HG02588 (cell line): ENCODE measurements around the gene CDK5RAP2.

ENCODE experiments used
- ATAC-seq: cut with Tn5 transposase; IDR thresholded peaks from one replicate; pipeline ENCODE4 v1.9.1; 2021; ENCODE audit warnings: mild to moderate bottlenecking, moderate library complexity; ENCODE audit not compliant: unreplicated experiment

CDK5RAP2 gene

DNA sequence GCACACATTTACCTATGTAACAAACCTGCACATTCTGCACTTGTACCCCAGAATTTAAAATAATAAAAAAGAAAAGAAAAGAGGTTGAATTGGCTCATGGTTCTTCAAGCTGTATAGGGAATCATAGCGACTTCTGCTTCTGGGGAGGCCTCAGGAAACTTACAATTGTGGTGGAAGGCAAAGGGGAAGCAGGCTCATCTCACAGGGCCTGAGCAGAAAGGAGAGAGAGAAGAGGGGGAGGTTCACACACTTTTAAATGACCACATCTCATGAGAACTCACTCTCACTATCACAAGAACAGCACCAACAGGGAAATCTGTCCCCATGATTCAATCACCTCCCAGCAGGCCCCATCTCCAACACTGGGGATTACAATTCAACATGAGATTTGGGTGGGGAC lies 214.6 kb downstream of the CDK5RAP2 start:
- ATAC-seq = no peak

- ATAC-seq = no peak
Measured at GRCh38 chr9:120363697-120364096, 216.3 kb downstream of the CDK5RAP2 start.

DNA sequence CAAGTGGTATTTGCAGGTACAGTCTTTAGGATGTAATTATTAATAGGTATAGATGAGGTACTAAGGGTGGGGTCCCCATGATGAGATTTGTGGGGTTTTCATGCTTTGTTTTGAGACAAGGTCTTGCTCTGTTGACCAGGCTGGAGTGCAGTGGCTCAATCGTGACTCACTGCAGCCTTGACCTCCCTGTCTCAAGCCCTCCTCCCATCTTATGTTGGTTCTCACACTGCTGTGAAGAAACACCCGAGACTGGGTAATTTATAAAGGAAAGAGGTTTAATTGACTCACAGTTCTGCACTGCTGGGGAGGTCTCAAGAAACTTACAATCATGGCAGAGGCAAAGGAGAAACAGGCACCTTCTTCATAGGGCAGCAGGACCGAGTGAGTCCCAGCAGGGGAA lies 217.5 kb downstream of the CDK5RAP2 start:
- ATAC-seq = no peak

GRCh38 chr9:120361551-120361950 lies 218.4 kb downstream of the CDK5RAP2 start:
- ATAC-seq = no peak

DNA sequence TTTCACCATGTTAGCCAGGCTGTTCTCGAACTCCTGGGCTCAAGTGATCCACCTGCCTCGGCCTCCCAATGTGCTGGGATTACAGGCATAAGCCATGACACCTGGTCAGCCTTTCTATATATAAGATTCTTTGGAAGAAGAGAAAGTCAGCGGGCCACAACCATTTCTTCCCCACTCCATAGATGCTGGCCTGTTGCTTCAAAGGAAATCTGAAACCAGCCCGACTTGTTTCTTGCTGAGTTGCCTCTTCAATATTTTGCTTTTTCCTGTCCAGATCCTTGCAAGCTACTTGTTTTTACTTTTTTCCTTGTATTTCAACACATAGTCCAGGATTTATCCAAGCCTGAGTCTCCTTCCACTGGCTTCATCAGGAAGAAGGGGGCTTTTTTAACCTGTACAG lies 219.5 kb downstream of the CDK5RAP2 start:
- ATAC-seq = no peak

DNA sequence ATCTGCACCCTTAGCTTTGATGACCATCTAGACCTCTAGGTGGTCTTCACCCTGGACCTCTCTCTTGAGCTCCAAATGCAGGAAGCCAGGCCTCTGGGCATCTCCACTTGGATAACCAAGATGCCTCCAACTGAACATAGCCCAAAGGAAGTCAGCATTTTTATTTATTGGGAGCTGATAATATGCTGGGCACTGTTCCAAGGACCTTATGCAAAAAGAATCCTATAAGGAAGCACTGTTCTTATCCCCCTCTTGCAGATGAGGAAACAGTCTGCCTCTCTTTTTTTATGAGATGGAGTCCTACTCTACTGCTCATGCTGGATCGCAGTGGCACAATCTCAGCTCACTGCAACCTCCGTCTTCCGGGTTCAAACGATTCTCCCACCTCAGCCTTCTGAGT lies 219.9 kb downstream of the CDK5RAP2 start:
- ATAC-seq = no peak

DNA sequence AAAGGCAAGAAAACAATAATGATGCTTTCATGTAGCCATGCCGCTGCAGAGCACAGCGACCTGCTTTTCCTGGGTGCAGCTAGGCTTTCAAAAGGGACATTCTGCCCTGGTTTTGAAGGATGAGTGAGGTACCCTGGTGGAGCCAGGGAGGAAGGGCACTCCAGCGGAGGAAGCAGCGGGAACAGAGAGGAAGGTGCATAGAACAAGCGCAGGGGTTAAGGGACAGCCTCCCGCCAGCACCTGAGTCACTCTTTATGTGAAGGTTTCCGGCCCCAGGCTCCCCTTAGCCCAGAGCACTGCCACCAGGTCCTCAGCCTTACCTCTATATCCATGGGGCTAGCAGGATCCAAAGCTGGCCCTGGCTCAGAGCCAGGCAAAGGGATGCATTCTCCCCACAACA lies 221.1 kb downstream of the CDK5RAP2 start:
- ATAC-seq = no peak

GRCh38 chr9:120353506-120353905 lies 226.5 kb downstream of the CDK5RAP2 start:
- ATAC-seq = no peak

DNA sequence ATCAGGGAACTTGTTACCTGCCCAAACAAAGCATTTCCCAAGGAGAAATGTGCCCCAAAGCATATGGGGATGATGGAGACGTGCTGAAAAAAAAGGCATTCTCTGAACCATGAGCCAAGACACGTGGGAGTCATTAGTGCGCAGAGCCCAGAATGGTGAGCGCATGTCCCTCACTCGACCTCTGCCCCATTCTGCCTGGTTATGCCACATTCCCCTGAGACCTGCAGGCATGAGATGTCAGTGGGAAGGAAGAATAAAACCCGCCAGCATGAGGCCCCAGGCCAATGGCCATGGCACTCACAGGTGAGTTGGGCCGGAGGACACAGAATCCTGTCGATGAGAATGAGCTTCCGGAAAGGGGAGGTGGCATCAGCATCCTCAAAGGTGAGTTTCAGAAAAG lies 228.9 kb downstream of the CDK5RAP2 start:
- ATAC-seq = no peak

DNA sequence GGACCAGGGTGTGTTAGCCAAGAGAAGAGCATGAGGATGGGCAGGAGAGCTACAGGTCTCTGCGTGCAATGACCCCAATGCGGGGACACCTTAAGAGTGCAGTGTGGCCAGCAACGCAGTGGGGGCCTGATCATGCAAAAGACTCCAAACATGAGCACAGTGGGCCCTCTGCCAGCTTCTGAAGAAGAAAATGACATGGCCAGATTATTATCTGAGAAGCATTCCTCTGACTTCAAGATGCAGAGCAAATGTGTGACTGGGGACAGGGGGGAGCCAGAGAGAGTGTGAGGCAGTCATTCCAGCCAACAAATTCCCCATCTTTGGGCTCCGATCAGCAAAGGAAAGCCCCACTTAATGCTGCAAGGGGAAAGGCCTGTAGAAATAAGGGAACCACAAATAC lies 229.4 kb downstream of the CDK5RAP2 start:
- ATAC-seq = no peak

DNA sequence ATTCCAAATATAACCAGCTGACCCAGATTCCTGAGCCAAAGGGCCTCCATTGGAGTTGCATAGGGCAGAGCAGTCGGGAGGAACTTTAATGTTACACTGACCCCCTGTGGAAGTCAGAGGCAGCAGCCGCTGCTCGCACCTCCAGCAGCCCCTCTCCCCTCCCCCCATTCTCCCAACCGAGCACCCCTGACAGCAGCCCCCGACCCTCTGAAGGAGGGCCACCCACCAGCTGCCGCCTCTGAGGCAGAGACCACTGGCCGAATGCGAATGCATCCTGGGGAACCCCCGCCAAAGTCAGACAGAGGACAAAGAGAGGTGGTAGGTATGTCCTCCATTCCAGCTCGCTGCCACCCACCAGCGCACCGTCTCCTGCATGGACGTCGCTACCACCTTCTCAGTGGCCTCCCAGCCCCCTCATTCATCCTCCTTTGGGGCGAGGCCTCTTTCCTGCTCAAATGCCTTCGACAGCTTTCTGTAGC lies 231.0 kb downstream of the CDK5RAP2 start:
- ATAC-seq = no peak

DNA sequence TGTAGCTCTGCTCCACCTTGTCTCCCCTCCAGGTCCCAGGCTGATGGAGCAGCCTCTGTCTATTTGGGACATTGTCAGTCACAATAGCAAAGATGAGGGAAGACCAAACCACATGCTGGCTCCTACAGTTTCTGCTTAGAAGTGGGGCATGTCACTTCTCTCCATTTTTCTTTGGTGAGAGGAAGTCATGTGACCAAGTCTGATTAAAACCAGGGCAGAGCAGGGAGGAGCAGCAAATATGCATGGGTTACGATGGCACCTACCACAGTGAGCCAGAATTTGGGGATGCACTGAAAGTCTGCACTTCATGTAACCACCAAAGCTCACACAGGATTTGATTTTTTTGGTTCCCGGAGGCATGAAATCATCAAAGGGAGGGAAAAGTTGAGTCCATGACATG lies 234.6 kb downstream of the CDK5RAP2 start:
- no peak for ATAC-seq

- no peak for ATAC-seq
Measured at GRCh38 chr9:120344230-120344629, 235.7 kb downstream of the CDK5RAP2 start.

DNA sequence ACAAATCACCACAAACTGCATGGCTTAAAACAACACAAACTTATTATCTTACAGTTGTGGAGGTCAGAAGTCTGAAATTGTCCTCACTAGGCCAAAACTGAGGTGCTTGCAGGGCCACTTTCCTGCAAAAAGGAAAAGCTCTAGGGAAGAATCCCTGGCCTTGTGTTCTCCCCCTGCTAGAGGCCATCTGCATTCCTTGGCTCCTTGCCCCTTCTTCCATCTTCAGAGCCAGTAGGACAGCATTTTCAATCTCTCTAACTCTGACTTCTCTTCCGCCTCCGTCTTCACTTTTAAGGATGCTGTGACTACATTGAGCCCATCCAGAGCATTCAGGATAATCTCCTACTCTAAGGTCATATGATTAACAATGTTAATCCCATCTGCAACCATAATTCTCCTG lies 236.6 kb downstream of the CDK5RAP2 start:
- ATAC-seq = no peak
